Endothelial cell of umbilical vein (primary cell): ENCODE results near the gene WBP2NL. TPM values are rescaled to one million over a fixed set of nuclear protein-coding genes. Genes with fewer than 3 reads are reported as not detected.

Source experiments
- BruUV-seq: library from RNA; stranded (reverse); fragments of 400-500 nt; replicated peaks from 2 replicates; lab custom pipeline; 2021; lab: Mats Ljungman, UMichigan
- CTCF ChIA-PET: fragments of 300-600, 350-600 bp; sonication (Branson Sonifier 250); formaldehyde crosslinking; loops from one replicate; lab custom pipeline; 2021; ENCODE audit warnings: antibody characterized with exemption, inconsistent platforms; lab: Charles Lee
- POLR2A ChIA-PET: fragments of 300-600, 350-600 bp; sonication (Branson Sonifier 250); formaldehyde crosslinking; loops from one replicate; lab custom pipeline; 2021; ENCODE audit warnings: antibody characterized with exemption, inconsistent platforms; lab: Charles Lee
- DNase-seq: peaks from one replicate; pipeline ENCODE4 v3.0.0-alpha.2; 2011; ENCODE audit warnings: low read depth, low spot score
- FAIRE-seq: peaks from 2 replicates; lab custom pipeline; 2011; peaks lifted over from hg19 to GRCh38; lab: Jason Lieb, UNC
- H2AFZ ChIP-seq: 2 replicates; pipeline ENCODE4 v1.6.0; 2012; ENCODE audit warnings: low read depth, low read length, control low read depth, inconsistent platforms
- H3K27ac ChIP-seq: 2 replicates; pipeline ENCODE4 v1.5.1; 2011; ENCODE audit warnings: low read depth, mild to moderate bottlenecking, control low read depth, low read length, moderate library complexity; ENCODE audit not compliant: insufficient read depth
- H3K27me3 ChIP-seq, 2 experiments: 2 replicates each; pipeline versions ENCODE4 v1.6.0 to v1.6.1; 2011; ENCODE audit warnings: low read length in 2 of 2, mixed read lengths in 1 of 2; ENCODE audit not compliant: control insufficient read depth in 2 of 2, insufficient read depth in 2 of 2
- H3K36me3 ChIP-seq, 2 experiments: 2 replicates in 1 of 2; 3 replicates in 1 of 2; pipeline ENCODE4 v1.5.1; 2011; ENCODE audit warnings: low read length in 2 of 2, mild to moderate bottlenecking in 1 of 2, moderate library complexity in 1 of 2; ENCODE audit not compliant: control insufficient read depth in 2 of 2, insufficient read depth in 2 of 2; ENCODE audit errors: extremely low read depth in 1 of 2
- H3K4me1 ChIP-seq: 3 replicates; pipeline ENCODE4 v1.5.1; 2011; ENCODE audit warnings: mild to moderate bottlenecking, low read length; ENCODE audit not compliant: control insufficient read depth, insufficient read depth; ENCODE audit errors: extremely low read depth
- H3K4me2 ChIP-seq: 2 replicates; pipeline ENCODE4 v1.6.1; 2011; ENCODE audit warnings: low read length, control low read depth, mixed read lengths; ENCODE audit not compliant: insufficient read depth
- H3K4me3 ChIP-seq, 3 experiments: fragments of 200-600 bp in 1 of 3; sonication (generic), shearing (Covaris generic) in 1 of 3; replicated peaks in 1 of 3; 2 replicates each; pipeline ENCODE4 v1.5.1; 2011 to 2016; ENCODE audit warnings: control low read depth in 3 of 3, low read length in 3 of 3, mild to moderate bottlenecking in 2 of 3, inconsistent platforms in 1 of 3, low read depth in 1 of 3, moderate library complexity in 1 of 3; ENCODE audit not compliant: insufficient read depth in 1 of 3
- H3K79me2 ChIP-seq: 2 replicates; pipeline ENCODE4 v1.6.0; 2012; ENCODE audit warnings: low read length, inconsistent platforms; ENCODE audit not compliant: control insufficient read depth, insufficient read depth
- H3K9ac ChIP-seq: replicated peaks from 2 replicates; pipeline ENCODE3; 2011; ENCODE audit warnings: low read length, control low read depth; ENCODE audit not compliant: insufficient read depth; ENCODE audit errors: extremely low read depth
- H3K9me1 ChIP-seq: replicated peaks from 3 replicates; pipeline ENCODE4 v1.6.0; 2011; ENCODE audit warnings: mild to moderate bottlenecking, low read length; ENCODE audit not compliant: control insufficient read depth, insufficient read depth; ENCODE audit errors: extremely low read depth
- H3K9me3 ChIP-seq: replicated peaks from 2 replicates; pipeline ENCODE4 v1.5.1; 2012; ENCODE audit warnings: low read length, inconsistent platforms; ENCODE audit not compliant: control insufficient read depth, insufficient read depth
- H4K20me1 ChIP-seq: replicated peaks from 2 replicates; pipeline ENCODE3; 2011; ENCODE audit warnings: mild to moderate bottlenecking, low read length; ENCODE audit not compliant: control insufficient read depth, insufficient read depth; ENCODE audit errors: extremely low read depth
- FOS ChIP-seq: IDR thresholded peaks from 2 replicates; pipeline ENCODE4 v1.6.1; 2011; ENCODE audit warnings: mild to moderate bottlenecking, low read length, moderate library complexity, borderline replicate concordance; ENCODE audit not compliant: insufficient read depth
- GATA2 ChIP-seq: IDR thresholded peaks from 2 replicates; pipeline ENCODE4 v1.7.0; 2011; ENCODE audit warnings: low read depth, mild to moderate bottlenecking, moderate library complexity, mixed read lengths, low read length; ENCODE audit not compliant: insufficient read length, insufficient read depth
- JUN ChIP-seq: IDR thresholded peaks from 2 replicates; pipeline ENCODE4 v1.6.1; 2011; ENCODE audit warnings: borderline replicate concordance, low read depth; ENCODE audit not compliant: insufficient read length, insufficient read depth
- POLR2A ChIP-seq: IDR thresholded peaks from 2 replicates; pipeline ENCODE4 v1.6.1; 2012; ENCODE audit warnings: low read depth, mild to moderate bottlenecking, control low read depth, low read length
- POLR2AphosphoS5 ChIP-seq: IDR thresholded peaks from 2 replicates; pipeline ENCODE4 v1.6.1; 2012; ENCODE audit warnings: low read depth, mild to moderate bottlenecking, control low read depth, low read length, moderate library complexity; ENCODE audit not compliant: insufficient read depth
- dilution Hi-C: fragments of 300-500 bp; cut with MboI; formaldehyde crosslinking; loops from one replicate; pipeline ENCODE4 v1.15.0; 2019; ENCODE audit warnings: low sequenced_read_pairs; ENCODE audit not compliant: extremely low pct_ligation_motif_present
- intact Hi-C: fragments of 100-400 bp; cut with micrococcal nuclease; formaldehyde crosslinking; loops from one replicate; pipeline ENCODE4 v1.10.0; 2022
- polyA plus RNA-seq, 4 experiments: library from polyadenylated mRNA; depleted of rRNA in 3 of 4; stranded (reverse) in 3 of 4; unstranded in 1 of 4; fragments of >200 nt; gene quantifications; 2 replicates each; pipeline versions ENCODE4 v1.2.1 to v1.2.3, GENCODE V29; 2011 to 2012; ENCODE audit warnings: missing spikeins in 1 of 4
- total RNA-seq: library from RNA; stranded (reverse); gene quantifications from 2 replicates; pipeline ENCODE4 v1.2.3, GENCODE V29; 2021
- TF ChIP-seq, protein P1 (sequence below): IDR thresholded peaks from 2 replicates; pipeline ENCODE4 v1.6.1; 2011; ENCODE audit not compliant: insufficient read depth, insufficient read length
- TF ChIP-seq, protein P2 (sequence below), 2 donors: IDR thresholded peaks; 1 replicate in 1 of 2; 2 replicates in 1 of 2; pipeline ENCODE4 v1.5.1; 2011; ENCODE audit warnings: low read length in 2 of 2, mild to moderate bottlenecking in 2 of 2, moderate library complexity in 2 of 2, control low read depth in 1 of 2, inconsistent platforms in 1 of 2, low read depth in 1 of 2; ENCODE audit not compliant: insufficient read depth in 1 of 2; ENCODE audit errors: extremely low read depth in 1 of 2

The WBP2NL gene
- total and polyA plus RNA-seq, 2 donors (not counting 3 experiments of a cell fraction or from before 2014, with no cell fraction given) = 0.08 to 0.27 TPM

DNA sequence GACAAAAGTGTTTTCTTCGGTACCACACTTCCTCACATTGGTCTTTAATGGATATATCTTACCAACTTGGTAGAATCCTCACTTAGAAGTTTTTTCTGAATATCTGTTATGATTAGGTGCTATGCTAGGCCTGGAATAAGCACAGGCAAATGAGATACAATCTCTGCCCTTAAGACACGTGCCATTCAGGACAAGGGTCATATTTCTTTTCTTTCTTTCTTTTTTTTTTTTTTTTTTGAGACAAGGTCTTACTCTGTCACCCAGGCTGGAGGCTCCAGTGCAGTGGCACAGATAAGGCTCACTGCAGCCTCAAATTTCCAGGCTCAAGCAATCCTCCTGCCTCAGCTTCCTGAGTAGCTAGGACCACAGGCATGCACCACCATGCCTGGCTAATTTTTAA lies 23.0 kb downstream of the WBP2NL start:
- BruUV-seq = no TSS peak
- dilution Hi-C loops = no loop called here
- peaks cover 4 to 8% of the 10 kb centered on the region in 2 experiments for H3K27me3 ChIP-seq
- no peak overlapping the region for H3K4me3 ChIP-seq
- TF ChIP-seq, protein P1, sequence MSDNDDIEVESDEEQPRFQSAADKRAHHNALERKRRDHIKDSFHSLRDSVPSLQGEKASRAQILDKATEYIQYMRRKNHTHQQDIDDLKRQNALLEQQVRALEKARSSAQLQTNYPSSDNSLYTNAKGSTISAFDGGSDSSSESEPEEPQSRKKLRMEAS = no peak
- TF ChIP-seq FOS = no peak
- TF ChIP-seq, protein P2, sequence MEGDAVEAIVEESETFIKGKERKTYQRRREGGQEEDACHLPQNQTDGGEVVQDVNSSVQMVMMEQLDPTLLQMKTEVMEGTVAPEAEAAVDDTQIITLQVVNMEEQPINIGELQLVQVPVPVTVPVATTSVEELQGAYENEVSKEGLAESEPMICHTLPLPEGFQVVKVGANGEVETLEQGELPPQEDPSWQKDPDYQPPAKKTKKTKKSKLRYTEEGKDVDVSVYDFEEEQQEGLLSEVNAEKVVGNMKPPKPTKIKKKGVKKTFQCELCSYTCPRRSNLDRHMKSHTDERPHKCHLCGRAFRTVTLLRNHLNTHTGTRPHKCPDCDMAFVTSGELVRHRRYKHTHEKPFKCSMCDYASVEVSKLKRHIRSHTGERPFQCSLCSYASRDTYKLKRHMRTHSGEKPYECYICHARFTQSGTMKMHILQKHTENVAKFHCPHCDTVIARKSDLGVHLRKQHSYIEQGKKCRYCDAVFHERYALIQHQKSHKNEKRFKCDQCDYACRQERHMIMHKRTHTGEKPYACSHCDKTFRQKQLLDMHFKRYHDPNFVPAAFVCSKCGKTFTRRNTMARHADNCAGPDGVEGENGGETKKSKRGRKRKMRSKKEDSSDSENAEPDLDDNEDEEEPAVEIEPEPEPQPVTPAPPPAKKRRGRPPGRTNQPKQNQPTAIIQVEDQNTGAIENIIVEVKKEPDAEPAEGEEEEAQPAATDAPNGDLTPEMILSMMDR (IDR thresholded peaks at IDR 0.05; ENCODE audit: extremely low read depth in 1 of 2, insufficient read depth in 1 of 2, low read depth in 1 of 2, low read length in 2 of 2) = no peak
- no peak for TF ChIP-seq JUN
- no peak for TF ChIP-seq POLR2A
- TF ChIP-seq GATA2 = no peak
- no peak for TF ChIP-seq POLR2AphosphoS5
- no peaks in the 10 kb centered on the region for H3K9me1 ChIP-seq
- no peak for DNase-seq
- intact Hi-C loops = no loop called here
- H4K20me1 ChIP-seq = no peaks in the 10 kb centered on the region
- H2AFZ ChIP-seq = no peak overlapping the region
- POLR2A ChIA-PET = no interaction called here
- H3K4me1 ChIP-seq = no peaks in the 10 kb centered on the region
- no peaks in the 10 kb centered on the region for H3K9me3 ChIP-seq
- no peak overlapping the region for H3K4me2 ChIP-seq
- H3K9ac ChIP-seq = no peak overlapping the region
- H3K27ac ChIP-seq = no peak overlapping the region
- no peaks in the 10 kb centered on the region for H3K36me3 ChIP-seq
- CTCF ChIA-PET = no interaction called here
- no peaks in the 10 kb centered on the region for H3K79me2 ChIP-seq
- no peak for FAIRE-seq
